ENCODE measurements around the gene ATP6V1C2.

Gene ATP6V1C2, protein sequence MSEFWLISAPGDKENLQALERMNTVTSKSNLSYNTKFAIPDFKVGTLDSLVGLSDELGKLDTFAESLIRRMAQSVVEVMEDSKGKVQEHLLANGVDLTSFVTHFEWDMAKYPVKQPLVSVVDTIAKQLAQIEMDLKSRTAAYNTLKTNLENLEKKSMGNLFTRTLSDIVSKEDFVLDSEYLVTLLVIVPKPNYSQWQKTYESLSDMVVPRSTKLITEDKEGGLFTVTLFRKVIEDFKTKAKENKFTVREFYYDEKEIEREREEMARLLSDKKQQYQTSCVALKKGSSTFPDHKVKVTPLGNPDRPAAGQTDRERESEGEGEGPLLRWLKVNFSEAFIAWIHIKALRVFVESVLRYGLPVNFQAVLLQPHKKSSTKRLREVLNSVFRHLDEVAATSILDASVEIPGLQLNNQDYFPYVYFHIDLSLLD

DNA sequence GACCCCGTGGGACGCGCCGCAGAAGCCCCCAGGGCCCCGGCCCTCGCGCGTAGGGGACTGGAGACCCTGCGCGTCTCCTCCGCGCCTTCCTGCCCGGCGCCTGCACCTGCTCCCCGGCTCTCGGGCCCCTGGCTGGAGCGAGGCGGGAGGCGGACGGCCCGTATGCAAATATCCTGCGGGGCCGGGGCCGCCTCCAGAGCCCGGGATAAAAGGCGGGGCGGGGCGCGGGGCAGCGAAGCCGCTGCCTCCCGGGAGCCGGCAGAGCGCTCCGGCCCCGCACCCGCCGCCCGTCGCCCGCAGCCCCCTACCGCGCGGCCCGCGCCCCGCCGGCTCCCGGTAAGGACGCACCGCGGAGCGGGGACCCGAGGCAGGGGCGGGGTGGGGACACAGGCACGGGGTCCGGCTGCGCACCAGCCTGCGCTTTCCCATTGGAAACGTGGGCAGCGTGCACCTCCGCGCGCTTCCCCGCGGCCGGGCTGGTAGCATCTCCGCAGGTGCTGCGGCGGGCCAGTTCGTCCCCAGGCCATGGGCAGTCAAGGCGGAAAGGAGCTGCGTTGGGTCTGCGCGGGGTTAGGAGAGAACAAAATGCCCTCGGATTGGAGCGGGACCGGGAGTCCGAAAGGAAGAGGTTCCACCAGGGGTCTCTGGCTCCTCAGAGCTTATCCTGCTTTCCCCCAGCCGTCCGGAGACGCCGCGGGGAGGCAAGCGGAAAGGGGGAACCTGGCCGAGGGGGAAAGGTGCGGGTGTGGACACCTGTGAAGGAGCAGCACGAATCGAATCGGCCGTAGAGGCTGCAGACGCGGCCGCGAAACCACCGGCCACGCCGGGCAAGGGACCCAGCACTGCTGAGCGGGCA is at the start of gene ATP6V1C2:
TSS of gene ATP6V1C2 (plus strand) at position 235 of the 856 bp plus-strand sequence. CDS start 1,220 bp downstream, outside the sequence.
- DNase-seq (ENCODE audit: low read depth in 2 of 2) = no peak

DNA sequence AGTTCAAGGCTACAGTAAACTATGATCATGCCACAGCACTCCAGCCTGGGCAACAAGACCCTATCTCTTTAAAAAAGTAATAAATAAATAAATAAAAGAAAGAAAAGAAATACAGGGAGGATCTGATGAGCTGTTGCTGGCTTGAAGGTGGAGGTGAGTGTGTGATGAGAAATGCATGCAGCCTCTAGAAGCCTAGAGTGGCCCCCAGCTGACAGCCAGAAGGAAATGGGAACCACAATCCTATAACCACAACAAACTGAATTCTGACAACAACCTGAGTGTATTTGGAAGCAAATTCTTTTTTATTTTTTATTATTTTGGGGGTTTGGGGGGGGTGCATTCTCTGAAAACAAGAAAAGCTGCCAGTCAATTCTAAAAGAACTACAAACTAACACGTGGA is 46.3 kb upstream of the ATP6V1C2 start:
- no peak for DNase-seq (ENCODE audit: low read depth in 2 of 2)

DNA sequence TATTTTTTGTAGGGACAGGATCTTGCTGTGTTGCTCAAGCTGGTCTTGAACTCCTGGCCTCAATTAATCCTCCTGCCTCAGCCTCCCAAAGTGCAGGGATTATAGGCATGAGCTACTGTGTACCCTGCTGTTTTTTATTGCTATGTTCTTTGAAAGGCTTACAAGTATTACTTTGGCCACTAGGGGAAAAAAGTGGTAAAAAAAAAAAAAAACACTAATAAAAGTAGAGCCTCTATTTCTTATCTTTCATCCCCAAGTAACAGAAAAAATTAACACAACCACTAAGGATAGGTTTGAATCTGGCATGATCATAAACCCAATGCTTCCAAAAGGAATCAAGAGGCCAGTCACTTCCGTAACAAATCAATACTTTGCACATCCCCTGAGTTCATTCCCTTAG is 43.2 kb upstream of the ATP6V1C2 start:
- DNase-seq (ENCODE audit: low read depth in 2 of 2) = no peak

DNA sequence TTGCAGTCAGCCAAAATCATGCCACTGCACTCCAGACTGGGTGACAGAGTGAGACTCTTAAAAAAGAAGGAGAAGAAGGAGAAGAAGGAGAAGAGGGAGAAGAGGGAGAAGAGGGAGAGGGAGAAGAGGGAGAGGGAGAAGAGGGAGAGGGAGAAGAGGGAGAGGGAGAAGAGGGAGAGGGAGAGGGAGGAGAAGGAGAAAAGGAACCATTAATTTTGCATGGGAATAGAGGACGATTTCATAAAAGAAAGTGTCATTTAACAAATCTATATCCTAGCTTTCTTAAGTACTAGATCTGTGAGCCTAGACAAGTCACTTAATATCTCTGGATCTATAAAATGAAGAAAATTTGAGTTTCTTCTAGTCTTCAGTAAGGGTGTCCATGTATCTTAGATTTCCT is 41.2 kb upstream of the ATP6V1C2 start:
- DNase-seq (ENCODE audit: low read depth in 2 of 2) = no peak

DNA sequence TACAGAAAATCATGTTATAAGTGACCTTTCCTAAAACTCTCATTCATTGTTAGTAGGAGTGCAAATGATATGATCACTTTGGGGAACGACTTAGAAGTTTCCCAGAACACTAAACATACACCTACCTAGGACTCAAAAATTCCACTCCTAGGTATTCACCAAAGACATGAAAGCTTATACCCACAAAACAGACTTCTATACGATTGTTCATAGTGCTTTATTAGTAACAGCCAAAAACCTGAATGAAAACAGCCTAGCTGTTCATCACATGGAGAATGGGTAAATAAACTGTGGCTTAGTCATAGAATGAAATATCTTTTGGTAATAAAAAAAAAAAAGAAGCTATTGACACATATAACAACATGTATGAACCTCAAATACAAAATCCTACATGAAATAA is 40.5 kb upstream of the ATP6V1C2 start:
- DNase-seq (ENCODE audit: low read depth in 2 of 2) = no peak

DNA sequence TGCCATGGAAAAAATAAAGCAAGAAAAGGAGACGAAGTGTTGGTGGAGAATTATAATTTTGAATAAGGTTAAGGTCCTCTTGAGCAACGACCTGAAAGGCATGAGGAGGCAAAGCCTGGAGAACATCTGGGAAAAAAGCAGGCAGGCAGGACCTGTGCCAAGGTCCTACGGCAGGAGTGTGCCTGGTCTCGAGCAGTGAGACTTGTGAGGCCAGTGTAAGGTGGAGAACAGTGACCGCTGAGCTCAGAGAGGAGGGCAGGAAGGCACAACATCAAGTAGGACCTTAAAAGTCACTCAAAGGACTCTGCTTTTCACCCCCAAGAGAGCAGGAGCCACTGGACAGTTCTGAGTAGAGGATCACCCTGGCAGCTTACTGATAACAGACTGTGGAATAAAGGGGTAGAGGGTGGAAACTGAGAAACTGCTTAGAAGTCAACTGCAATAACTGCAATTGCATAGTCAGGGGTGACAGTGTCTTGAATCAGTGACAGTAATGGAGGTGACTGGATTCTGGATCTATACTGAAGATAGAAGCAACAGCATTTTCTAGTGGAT is 35.2 kb upstream of the ATP6V1C2 start:
- DNase-seq (ENCODE audit: low read depth in 2 of 2) = no peak

DNA sequence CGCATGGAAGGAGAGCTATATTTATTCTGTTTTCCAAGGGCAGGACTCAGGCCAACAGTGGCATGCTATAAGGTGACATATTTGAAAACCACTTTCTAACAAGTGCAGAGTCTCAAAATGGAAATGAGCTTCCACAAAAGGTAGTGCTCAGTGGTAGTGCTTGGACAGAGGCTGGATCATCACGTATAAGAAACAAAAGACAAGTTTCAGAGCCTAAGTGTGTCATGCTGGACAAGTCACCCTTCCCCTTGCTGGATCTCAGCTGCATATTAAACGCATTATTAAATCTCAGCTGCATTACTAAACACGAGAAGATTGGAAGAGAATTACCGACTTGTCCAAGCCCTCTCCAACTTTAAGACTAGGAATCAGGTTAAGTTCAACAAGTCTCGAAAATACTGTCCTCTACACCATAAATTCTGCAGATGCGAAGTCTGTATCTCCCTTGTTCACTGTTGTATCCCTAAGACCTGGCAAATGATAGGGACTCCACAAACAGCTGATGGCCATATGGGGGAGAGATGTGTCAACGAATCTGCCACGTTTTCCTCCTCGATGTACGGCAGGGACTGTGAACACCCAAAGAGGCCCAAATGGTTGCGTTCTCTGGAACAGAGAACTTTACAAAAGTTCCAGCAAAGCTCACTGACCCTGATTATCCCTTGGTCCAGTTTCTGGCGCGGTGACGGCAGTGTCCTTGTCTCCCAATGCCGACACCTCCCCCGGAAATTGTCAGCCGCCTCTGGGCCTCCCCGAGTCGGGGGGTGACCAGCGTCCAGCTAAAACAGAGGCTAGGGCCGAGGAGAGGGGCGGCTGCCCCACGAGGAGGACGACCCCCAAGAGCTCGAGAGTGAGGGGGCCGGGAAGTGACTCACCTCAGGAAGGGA is 32.3 kb upstream of the ATP6V1C2 start:
- no peak for DNase-seq (ENCODE audit: low read depth in 2 of 2)

DNA sequence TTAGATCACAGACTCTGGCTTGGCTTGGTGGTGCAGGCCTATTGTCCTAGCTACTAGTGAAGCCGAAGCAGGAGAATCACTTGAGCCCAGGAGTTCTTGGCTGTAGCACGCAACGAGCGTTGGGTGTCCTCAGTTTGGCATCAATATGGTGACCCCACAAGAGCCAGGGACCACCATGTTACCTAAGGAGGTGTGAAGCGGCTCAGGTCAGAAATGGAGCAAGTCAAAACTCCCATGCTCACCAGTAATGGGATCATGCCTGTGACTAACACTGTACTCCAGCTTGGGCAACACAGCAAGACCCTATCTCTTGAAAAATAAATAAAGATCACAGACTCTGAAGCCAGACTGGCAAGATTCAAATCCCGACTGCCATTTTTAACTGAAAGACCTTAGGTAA is 29.9 kb upstream of the ATP6V1C2 start:
- no peak for DNase-seq (ENCODE audit: low read depth in 2 of 2)

DNA sequence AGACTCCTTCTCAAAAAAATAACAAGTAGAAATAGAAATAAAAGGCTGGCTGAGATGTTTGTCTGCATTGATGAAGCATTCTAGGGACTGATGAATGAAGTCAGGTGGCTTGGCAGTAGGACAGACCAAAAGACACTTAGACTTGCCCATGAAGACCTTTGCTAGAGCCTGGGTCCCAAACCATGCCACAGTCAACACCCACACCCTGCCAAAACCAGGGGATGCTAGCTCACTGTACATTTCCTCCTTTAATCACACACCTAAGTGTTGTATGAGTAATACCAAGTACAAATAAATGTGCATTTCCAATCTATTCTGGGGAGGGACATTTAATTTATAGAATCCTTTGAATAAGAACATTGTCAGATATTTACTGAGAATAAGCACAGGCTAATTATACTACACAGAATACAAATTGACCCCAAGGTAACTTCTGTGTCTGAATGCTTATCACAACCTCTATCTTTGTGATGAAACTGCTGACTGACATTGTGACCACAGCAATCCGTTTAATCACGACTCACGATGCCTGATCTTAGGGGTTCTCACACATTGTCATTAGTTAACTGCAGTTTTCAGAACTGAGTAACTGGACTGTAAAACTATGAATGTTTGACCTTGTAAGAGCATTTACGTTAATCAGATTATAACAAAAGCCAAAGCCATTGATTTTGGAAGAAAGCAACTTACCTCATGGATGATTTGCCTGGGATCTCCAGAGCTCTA is 21.2 kb upstream of the ATP6V1C2 start:
- no peak for DNase-seq (ENCODE audit: low read depth in 2 of 2)

DNA sequence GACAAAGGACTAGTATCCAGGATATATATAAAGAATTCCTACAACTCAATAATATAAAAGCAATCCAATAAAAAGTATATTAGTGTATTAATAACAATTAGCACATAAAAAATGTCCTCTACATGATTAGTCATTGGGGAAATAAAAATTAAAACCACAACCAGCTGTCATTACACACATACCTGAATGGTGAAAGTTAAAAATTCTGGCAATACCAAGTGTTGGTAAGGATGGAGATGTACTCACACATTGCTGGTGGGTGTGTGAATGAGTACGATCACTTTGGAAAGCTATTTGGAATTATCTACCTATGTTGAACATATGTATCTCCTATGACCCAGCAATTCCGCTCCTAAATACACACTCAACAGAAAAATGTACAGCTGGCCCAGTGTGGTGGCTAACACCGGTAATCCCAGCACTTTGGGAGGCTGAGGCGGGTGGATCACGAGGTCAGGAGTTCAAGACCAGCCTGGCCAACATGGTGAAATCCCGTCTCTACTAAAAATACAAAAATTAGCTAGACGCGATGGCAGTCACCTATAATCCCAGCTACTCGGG is 17.3 kb upstream of the ATP6V1C2 start:
- no peak for DNase-seq (ENCODE audit: low read depth in 2 of 2)

DNA sequence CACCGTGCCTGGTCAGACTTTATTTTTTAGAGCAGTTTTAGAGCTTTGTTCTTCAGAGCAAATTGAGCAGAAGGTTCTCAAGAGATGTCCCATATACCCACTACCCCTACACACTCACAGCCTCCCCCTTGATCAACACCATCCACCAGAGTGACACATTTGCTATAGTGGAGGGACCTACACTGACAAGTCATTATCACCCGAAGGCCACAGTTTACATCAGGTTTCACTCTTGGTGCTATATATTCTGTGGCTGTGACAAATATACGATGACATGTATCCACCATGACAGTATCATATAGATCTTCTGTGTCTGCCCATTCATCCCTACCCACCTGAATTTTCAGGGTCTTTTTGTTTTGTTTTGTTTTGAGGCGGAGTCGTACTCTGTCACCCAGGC is 15.4 kb upstream of the ATP6V1C2 start:
- DNase-seq (ENCODE audit: low read depth in 2 of 2) = no peak

DNA sequence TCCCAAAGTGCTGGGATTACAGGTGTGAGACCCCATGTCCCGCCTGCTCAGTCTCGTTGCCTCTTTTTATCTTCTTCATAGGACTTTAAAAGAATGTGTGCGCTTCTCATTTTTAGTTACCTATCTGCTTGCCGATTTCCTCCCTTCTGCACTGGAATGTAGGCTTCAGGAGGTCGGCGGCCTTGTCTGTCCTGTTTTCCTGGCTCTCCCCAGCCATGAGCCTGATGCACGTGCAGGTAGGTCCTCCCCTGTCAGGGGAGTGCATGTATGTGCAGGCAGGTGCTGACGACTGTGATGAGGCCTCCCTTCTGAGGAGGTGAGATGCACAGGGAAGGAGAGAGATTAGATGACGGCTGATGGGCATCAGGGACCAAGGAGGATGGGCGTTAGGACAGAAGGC is 13.6 kb upstream of the ATP6V1C2 start:
- no peak for DNase-seq (ENCODE audit: low read depth in 2 of 2)

DNA sequence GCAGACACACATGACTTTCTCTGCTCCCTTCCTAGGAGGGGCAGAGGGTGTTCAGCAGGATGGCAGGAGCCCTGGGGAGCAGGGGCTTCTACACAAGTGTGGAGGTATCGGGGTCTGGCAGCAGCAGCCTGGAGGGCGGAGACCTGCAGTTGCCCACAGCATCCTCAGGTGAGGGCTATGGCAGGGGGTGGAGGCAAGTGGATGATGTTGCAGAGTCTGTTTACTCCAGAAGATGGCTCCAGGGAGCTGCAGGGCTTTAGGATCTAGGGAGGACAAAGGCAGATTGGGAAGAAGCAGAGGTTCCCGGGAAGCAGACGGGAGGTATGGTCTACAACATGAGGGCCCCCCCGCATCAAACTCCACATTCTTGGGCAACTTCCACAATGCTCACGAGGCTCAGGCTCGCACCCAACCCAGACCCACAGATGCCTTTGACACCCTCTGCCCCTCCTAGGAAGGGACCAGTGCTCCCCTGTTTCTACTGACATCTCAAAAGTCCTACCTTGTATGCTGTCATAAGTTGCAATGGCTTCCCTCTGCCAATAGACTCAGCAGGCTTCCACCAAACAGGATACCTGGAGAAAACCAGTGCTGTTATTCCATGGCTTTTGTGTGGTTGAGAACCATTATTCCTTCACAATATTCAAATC is 12.0 kb upstream of the ATP6V1C2 start:
- no peak for DNase-seq (ENCODE audit: low read depth in 2 of 2)

DNA sequence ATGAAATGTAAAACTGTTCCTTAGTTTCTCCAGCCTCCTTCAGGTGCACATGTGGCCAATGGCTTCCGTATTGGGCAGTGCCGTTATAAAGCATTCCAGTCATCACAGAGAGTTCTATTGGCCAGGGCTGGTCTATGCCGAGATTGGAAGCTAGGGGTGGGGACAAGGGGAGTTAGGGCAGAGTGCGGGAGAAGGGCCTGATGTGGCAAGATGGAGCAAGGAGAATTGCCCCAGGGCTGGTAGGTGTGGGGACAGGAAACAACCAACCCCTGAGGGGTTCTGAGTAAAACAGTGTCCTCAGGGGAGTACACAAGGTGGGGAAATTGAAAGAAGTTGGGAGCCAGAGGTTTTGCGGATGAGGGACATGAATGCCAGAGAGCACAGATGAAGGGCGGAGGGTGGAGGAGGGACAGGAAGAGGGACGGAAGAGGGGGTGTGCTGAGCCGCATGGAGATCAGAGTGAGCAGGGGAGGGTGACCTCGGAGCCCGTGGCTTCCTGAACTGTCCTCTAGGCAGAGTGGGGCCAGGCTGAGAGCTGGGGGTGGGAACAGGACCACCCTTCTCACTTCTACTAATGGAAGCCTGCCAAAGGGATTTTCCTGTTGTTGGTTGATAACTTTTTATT is 9.1 kb upstream of the ATP6V1C2 start:
- no peak for DNase-seq (ENCODE audit: low read depth in 2 of 2)

DNA sequence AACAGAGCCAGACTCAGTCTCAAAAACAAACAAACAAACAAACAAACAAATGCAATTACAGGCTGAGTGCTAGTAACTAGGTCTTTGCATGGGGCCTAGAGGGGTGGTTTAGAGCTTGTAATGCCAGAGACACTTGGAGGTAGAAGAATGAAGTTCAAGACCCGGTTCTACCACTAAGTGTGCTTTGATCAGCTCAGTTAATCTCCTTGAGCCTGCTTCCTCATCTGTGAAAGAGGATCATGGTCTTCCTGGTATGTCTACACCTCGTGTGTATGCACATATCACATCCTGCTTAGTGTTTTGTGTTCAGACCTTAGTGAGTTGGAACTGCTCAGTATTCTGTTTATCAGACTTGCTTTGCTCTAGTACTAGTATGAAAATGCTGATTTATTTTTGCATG is 4.8 kb upstream of the ATP6V1C2 start:
- DNase-seq (ENCODE audit: low read depth in 2 of 2) = no peak

DNA sequence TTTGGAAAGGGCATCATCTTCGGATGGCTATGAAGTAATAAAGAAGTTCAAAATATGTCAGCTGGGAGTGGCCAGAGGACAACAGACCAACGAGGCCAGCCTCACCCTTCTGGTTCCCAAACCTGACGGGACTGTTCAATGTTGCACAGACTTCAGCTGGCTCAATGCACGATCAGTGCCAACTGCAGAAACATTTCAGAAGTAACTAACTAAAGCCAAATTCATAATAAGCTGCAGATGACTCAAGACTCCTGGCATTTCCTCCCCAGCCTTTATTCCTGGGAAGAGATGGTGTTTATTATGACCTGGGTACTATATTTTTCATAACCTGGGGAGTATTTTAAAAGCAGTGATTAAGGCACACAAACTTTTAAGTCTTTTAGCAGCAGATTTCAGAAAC is 3.8 kb upstream of the ATP6V1C2 start:
- peak; percentile 9 to 14 for DNase-seq (ENCODE audit: low read depth in 2 of 2)

DNA sequence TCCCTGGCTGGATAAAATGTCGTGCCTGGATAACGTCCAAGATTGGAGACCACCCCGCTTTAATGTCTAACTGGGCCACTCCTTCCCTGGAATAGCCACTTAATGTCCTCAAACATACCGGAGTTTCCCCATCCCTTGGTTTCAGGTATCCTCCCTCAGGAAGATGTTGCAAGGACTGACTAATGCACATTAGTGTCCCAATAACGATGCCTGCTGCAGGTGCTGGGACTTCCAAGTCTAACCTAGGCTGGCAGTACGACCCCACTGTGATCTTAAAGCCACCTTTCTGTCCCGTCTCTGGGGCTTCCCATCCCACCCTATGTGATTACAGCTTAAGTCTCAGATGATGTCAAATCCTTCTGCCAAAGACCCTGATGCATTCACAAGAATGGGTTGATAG is 1.1 kb upstream of the ATP6V1C2 start:
- DNase-seq (ENCODE audit: low read depth in 2 of 2) = no peak

DNA sequence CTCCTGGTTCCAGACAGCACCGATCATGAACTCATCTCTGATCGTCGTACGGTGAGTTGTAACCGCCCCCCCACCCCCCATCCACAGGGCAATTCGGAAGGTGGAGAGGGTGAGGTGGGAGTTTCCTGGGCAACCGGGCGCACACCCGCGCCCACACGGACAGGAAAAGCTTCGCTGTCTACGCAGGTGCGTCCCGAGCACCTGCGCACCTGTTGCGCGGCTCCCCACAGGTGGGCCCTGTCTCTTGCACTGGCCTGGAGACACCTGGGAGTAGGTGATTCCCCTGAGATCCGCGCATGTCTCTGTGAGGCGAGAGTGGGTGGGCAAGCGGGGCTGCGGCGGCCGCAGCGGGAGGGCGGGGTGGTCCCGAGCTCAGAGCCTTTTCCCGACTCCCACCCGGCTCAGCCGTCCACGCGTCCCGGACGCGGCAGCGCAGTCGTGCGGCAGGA is 459 bp upstream of the ATP6V1C2 start:
- DNase-seq (ENCODE audit: low read depth in 2 of 2) = no peak

DNA sequence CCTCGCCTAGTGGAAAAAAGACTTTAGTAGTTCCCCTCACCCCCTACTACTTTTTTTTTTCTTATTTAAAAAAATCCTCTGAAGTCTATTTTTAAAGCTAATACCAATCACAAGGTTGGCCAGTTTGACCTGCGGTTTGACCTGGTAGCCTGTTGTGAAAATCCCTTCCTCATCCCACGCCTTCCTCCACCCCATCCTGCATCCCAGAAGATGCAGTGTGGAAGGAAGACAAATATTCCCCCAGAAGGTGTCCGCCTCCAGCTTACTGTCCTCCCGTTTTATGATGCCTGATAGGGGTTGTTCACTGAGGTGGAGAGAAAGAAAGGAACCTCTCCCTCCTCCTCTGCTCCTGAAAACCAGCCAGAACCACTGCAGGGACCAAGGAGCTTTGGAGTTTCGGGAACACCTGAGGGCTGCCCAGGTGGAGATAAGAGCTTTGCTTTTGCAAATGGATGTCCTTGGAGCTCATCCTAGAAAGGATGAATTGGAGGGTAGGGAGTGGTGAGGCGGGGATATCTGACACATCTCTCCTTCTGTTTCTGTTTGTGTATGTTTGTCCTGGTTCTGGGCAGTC is 909 bp downstream of the ATP6V1C2 start:
- DNase-seq (ENCODE audit: low read depth in 2 of 2) = no peak
